ENCODE results near the gene REST. TPM values are rescaled to one million over a fixed set of nuclear protein-coding genes. Genes with fewer than 3 reads are reported as not detected.
"Not testable (repeated sequence)": the region's sequence is repeated elsewhere in the genome, so short reads cannot be mapped to it uniquely, and the experiment has no call there.

Gene REST, protein sequence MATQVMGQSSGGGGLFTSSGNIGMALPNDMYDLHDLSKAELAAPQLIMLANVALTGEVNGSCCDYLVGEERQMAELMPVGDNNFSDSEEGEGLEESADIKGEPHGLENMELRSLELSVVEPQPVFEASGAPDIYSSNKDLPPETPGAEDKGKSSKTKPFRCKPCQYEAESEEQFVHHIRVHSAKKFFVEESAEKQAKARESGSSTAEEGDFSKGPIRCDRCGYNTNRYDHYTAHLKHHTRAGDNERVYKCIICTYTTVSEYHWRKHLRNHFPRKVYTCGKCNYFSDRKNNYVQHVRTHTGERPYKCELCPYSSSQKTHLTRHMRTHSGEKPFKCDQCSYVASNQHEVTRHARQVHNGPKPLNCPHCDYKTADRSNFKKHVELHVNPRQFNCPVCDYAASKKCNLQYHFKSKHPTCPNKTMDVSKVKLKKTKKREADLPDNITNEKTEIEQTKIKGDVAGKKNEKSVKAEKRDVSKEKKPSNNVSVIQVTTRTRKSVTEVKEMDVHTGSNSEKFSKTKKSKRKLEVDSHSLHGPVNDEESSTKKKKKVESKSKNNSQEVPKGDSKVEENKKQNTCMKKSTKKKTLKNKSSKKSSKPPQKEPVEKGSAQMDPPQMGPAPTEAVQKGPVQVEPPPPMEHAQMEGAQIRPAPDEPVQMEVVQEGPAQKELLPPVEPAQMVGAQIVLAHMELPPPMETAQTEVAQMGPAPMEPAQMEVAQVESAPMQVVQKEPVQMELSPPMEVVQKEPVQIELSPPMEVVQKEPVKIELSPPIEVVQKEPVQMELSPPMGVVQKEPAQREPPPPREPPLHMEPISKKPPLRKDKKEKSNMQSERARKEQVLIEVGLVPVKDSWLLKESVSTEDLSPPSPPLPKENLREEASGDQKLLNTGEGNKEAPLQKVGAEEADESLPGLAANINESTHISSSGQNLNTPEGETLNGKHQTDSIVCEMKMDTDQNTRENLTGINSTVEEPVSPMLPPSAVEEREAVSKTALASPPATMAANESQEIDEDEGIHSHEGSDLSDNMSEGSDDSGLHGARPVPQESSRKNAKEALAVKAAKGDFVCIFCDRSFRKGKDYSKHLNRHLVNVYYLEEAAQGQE
- 42.8 and 47.9 TPM in 2 replicates for total RNA-seq
- polyA plus RNA-seq (2012): 8.9 TPM

DNA sequence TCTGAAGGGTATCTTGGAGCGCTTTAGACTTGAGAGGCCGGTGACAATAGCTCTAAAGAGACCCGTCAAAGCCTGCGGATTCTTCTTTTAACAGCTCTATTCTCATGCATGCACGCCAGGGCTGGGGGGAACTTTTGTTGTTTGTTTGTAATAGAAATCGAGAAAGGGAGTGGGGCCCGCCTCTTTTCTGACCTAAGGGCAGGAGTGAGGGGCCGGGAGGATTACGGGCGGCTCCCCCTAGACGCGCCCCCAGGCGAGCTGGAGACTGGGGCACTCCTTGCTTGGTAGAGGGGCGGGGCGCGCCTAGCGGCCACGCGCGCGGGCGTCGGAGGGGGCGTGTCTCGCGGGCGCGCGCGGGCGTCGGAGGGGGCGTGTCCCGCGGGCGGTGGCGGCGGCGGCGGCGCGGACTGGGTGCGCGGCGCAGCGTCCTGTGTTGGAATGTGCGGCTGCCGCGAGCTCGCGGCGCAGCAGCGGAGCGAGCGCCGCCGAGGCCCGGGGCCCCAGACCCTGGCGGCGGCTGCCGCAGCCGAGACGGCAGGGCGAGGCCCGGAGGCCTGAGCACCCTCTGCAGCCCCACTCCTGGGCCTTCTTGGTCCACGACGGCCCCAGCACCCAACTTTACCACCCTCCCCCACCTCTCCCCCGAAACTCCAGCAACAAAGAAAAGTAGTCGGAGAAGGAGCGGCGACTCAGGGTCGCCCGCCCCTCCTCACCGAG is at the start of gene REST:
REST (plus strand) TSS at position 412 of the 717 bp plus-strand sequence. CDS start 2,739 bp downstream, outside the sequence.
- peak; percentile 70 for DNase-seq (ENCODE audit: low read depth)

DNA sequence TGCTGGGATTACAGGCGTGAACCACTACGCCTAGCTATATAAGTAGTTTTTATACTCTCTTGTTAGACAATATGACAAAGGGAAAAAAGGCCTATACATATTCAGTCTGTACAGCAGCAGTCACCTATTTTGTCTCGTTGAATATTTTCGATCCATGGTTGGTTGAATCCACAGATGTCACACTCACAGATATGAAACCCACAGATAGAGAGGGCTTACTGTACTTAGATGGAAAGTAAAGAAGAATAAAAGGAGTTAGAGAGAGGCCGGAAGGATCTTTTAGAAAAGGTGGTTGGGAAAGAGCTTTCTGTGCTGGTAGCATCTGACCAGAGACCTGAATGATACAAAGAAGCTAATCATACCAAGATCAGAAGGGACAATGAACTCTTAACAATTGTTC is 47.9 kb upstream of the REST start:
- DNase-seq (ENCODE audit: low read depth): no peak

DNA sequence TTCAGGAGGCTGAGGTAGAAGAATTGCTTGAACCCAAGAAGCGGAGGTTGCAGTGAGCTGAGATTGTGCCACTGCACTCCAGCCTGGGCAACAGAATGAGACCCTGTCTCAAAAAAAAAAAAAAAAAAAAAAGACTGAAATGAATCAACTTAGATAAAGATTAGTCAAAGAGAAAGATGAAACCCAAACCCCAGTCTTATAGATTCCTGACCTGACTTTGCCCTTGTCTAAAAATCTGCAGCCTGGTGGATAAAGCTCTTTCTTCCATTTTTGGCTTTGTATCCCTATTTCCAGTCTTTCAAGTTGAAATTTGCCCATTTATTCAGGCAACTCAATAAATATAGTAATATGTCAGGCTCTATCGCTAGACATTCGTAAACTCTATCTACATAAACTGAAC is 46.9 kb upstream of the REST start:
- DNase-seq (ENCODE audit: low read depth): no peak

DNA sequence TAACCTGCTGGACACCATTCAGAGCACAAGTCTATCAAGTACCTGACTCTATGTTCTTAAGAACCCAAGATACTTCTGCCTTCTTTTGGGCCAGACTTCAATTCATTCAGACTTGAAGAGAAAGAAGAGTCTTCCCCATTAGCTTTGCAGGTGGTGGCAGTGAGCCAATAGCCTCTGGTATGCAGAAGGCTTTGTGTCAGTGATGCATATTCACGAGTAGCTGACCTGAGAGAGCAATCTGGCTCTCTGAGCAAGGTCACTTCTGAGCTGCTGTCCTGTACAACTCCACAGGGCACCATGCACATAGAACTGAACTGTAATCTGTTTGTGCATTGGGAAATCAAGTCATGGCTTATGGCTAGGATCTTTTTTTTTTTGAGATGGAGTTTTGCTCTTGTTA is 46.3 kb upstream of the REST start:
- no peak for DNase-seq (ENCODE audit: low read depth)

DNA sequence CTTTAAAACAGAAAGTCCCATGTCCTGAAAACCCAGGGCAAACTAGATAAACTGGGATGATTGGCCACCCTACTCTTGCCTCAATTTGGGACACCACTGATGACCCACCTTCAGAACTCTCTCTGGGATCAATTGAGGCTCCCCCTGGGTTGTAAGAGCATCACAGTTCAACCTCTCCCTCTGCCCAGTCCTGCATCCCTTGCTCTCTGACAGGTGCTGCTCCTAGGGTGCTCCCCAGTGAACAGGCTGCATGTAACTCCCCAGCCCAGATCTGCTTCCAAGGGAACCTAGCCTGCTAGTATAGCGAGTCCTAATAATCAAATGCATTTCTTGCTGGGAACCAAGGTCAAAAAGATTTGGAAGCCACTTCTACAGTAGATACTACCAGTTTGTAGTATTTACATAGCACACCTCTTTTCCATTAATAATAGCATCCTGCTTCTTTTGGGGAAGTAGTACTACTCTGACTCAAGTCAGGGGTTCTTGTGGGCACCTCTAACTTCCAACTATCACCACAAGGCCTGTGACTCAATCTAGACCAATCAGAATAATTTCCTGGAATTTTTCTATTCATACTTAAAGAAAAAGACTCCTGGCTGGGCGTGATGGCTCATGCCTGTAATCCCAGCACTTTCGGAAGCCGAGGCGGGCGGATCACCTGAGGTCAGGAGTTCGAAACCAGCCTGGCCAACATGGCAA is 44.1 kb upstream of the REST start:
- DNase-seq (ENCODE audit: low read depth): no peak

DNA sequence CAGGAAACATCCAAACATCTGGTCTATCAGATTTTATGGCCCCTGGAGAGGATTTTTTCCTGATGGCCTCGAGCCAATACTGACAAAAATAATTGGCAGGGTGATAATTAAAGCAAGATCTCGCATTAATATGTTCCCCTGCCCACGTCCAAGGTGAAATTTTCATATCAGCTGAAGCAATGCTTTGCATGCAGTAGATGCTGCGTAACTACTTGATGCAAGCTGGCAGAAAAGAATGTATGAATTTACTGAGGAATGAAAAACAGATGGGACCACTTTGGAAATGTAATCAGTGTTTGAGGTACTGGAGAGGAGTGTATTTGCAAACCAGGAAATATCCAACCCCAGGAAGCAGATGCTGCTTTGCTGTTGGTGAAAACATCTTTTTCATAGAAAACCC is 36.8 kb upstream of the REST start:
- DNase-seq (ENCODE audit: low read depth): no peak

DNA sequence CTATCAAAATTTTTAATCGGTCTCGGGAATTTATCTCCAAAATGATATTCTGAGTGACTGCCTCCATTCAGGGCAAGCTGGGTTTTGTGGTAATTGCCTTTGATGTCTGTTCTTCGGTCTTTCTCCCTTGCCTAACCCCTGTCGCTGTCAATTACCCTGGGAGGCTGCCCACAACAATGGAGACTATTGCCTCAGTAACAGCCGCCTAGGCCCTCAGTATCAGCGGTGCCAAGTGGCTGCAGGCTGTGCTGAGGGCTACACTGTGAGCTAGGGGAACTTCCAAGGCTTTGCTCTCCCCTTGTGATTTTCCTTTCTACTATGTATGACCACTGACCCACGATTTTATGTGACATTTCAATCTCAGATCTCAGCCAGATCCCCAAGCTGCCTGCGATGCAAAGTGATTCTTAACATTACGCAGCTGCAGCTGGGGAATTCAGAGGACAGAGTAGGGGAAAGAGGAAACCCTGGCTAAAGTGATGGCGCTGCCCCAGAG is 36.3 kb upstream of the REST start:
- DNase-seq (ENCODE audit: low read depth): peak; percentile 98

DNA sequence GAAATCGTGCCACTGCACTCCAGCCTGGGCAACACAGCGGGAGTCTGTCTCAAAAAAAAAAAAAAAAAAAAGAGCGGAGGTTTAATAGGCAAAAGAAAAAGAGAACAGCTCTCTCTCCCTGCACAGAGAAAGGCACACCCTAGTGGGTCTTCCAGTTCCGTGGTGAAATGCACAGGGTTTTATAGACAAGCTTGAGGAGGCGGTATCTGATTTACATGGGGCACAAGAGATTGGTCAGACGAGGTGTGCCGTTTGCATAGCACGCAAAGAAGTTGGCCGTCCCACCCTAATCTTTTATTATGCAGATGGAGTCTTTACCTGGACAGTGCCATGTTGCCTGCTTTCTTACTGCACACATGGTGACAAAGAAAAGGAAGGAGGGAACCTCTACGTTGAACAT is 33.5 kb upstream of the REST start:
- DNase-seq (ENCODE audit: low read depth): no peak

DNA sequence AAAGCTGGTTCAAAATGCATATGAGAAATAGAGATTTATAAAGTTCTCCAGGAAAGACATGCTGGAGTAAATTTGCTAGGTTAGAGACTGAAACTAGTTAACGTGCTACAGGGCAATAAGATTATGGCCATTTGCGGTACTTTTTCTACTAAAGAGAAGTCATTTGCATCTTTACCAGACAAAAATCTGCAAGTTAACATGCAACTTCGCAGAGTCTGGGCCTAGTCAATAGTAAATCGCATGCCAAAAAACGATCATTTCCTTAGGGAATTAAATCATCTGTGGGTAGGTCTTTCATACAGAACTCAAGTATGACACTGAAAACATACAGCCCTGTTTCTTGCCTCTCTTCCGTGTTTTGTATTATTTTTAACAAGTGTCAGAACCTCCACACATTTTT is 32.8 kb upstream of the REST start:
- no peak for DNase-seq (ENCODE audit: low read depth)

DNA sequence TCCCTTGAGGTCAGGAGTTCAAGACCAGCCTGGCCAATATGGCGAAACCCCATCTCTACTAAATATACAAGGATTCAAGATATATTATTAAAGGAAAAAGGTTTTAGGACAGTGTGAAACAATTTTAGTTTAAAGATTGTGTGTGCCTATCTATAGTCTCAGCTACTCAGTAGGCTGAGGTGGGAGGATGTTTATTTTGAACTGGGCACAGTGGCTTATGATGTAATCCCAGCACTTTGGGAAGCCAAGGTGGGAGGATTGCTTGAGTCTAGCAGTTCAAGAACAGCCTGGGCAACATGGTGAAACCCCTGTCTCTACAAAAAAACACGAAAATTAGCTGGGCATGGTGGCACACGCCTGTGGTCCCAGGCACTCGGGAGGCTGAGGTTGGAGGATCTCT is 31.4 kb upstream of the REST start:
- DNase-seq (ENCODE audit: low read depth): no peak

DNA sequence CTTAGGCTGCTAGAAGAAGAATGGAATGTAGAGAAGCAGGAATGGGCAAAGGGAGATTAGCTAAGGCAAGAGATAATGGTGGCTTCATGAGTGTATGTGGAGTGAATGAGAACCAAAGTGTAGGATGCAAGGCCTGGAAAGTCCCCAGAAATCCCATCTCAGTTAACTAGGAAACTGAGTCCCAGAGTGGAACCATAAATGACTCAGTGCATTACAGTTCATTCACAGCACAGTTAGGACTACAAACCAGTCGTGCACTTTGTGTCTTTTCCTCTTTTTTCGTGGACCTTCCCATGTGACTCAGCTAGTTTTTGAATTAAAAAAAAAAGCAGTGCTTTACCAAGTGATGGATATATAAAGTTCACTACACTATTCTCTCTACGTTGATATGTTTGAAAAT is 27.7 kb upstream of the REST start:
- DNase-seq (ENCODE audit: low read depth): no peak

DNA sequence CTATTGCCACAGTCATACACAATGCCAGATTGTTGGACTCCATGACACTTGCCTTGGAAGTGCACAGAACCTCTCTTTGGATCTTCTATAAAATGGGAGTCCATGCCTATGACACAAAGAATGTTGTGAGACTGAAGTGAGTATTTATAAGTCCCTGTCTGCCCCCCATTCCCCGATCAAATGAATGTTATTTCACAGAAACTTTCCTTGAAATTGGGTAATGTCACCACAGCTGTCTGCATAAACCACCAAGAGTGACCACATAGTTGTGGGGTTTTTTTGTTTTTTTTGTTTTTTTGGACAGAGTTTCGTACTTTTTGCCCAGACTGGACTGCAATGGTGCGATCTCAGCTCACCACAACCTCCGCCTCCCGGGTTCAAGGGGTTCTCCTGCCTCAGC is 27.1 kb upstream of the REST start:
- no peak for DNase-seq (ENCODE audit: low read depth)

DNA sequence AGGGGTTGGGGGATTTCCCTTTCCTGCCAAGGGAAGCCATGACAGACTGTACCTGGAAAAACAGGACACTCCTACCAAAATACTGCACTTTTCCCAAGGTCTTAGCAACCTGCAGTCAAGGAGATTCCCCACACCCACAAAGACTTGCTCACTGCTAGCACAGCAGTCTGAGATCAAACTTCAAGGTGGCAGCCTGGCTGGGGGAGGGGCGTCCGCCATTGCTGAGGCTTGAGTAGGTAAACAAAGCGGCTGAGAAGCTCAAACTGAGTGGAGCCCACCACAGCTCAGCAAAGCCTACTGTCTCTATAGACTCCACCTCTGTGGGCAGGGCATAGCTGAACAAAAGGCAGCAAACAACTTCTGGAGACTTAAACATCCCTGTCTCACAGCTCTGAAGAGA is 23.2 kb upstream of the REST start:
- DNase-seq (ENCODE audit: low read depth): not testable (repeated sequence)

DNA sequence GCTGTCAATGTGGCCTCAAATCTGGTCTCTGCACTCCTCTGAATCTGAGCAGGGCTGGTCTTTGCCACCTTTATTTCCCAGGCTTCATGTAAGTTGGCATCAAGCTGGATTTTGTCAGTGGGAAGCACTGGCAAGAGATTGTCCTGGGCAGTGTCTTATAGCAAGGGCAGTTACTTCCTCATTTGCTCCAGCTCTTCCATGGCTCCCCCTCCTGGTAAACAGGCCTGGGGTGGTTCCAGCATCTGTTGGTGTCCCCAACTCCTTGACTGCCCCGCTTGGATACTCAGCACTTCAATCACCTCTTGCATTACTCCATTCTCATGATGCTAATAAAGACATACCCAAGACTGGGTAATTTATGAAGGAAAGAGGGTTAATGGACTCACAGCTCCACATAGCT is 15.0 kb upstream of the REST start:
- DNase-seq (ENCODE audit: low read depth): no peak

DNA sequence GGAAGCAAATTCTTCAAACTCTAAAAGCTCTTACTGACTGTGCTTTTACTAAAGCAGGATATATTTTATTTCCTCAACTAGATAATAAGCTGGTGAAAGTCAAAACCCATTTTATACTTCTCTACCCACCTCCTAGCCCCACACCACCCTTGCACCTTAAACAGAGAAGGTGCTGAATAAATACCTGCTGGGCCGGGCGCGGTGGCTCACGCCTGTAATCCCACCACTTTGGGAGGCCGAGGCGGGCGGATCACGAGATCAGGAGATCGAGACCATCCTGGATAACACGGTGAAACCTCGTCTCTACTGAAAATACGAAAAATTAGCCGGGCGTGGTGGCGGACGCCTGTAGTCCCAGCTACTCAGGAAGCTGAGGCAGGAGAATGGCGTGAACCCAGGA is 9.9 kb upstream of the REST start:
- not testable (repeated sequence) for DNase-seq (ENCODE audit: low read depth)

DNA sequence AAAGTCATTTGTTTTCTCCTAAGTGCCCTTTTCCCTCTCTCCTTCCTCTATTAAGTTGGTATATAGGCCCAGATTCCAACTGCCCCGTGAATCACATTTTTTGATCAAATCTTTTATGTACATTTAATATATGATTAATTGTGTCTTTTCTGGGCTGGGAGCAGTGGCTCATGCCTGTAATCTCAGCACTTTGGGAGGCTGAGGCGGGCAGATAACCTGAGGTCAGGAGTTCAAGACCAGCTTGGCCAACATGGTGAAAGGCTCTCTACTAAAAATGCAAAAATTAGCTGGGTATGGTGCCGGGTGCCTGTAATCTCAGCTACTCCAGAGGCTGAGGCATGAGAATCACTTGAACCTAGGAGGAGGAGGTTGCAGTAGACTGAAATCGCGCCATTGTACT is 7.5 kb upstream of the REST start:
- not testable (repeated sequence) for DNase-seq (ENCODE audit: low read depth)

DNA sequence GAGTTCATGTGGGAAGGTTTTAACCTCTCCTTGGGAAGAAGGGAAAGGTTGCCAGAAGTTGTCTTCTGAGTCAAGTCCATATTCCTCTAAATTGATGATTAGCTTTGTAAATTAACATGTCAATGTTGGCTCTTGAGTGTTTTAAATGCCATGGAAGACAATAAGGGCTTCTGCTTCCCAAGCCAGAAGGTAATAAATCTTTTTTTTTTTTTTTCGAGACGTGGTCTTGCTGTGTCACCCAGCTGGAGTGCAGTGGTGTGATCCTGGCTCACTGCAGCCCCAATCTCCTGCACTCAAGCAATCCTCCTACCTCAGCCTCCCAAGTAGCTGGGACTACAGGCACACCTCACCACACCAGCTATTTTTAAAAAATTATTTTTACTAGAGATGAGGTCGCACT is 5.0 kb upstream of the REST start:
- no peak for DNase-seq (ENCODE audit: low read depth)

DNA sequence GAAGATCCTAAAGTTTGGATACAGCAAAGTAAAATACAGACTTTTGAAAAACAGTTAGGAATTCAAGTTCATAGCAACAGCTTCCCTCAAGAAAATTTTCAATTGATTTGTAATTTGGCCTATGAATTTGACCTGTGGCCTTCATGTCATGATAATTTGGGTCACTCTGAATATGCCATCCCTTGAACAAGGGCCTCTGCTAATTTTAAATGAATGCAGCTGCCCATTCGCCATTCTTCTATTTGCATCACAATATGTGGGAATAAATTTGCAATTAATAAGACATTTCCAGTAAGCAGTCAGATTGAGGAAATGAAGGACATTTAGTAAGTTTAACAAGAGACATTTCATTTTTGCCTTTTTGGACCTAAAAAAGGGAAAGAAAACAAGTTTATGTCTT is 1.9 kb upstream of the REST start:
- DNase-seq (ENCODE audit: low read depth): no peak

DNA sequence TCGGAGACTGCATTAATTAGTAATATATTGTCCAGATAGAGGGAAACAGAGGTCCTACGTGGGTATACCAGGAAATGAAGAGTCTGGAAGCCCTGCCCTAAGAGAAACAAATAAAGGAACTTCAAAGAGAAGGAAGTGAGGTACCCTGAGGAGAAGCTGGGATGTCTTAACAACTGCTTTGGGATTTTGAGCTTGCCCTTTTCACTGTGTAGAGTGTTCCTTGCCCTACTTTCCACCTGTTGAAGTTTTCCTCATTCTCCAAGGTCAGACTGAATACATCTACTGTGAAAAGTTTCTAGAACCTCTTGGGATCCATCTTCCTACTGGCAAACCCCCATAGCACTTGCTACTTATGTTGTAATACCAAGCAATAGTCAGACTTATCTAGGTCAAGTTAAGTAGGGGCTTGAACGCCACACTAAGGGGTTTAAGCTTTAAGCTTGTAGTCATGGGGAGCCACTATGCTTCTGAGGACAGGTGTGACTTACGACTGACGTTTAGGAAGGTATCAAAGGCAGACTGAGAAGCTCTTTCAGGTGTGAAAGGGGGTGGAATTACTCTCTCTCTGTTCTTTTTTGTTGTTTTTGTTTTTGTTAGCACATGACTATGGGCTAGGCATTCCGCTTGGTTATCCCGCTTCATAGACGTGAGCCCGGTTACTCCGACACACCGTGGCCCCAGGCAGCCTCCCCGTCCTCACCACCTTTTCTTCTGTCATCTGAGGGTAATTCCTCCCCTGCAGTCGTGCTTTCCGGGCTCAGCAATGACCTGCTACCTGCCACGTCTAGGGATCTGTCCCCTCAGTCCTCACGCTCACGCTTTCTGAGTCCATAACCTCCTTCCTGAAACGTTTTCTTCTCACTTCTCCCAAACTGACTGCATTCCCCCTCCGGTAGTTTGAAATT is 959 bp upstream of the REST start:
- no peak for DNase-seq (ENCODE audit: low read depth)

All from myocyte (in vitro differentiated cells).